SK-N-SH treated with all-trans-retinoic acid at 6 μM for 48 hours (cell line): ENCODE data around the gene CFAP100.

ENCODE experiments used
- ARNTL ChIP-seq: fragments of 450-650 bp; formaldehyde crosslinking; IDR thresholded peaks from 2 replicates; pipeline ENCODE4 v1.5.0; 2020; ENCODE audit warnings: low read depth, mild to moderate bottlenecking, moderate library complexity, borderline replicate concordance
- CSDC2 ChIP-seq: fragments of 250-450 bp; sonication (Bioruptor Pico); IDR thresholded peaks from 2 replicates; pipeline ENCODE4 v1.5.0; 2020; ENCODE audit warnings: mild to moderate bottlenecking, moderate library complexity
- PPARA ChIP-seq: fragments of 250-450 bp; sonication (Bioruptor Pico); IDR thresholded peaks from 2 replicates; pipeline ENCODE4 v1.5.0; 2020; ENCODE audit warnings: mild to moderate bottlenecking, borderline replicate concordance
- RARB ChIP-seq: fragments of 250-450 bp; sonication (Bioruptor Pico); IDR thresholded peaks from 2 replicates; pipeline ENCODE4 v1.8.0; 2021; ENCODE audit warnings: mild to moderate bottlenecking, moderate library complexity
- TCF4 ChIP-seq: fragments of 250-450 bp; sonication (Bioruptor Pico); IDR thresholded peaks from 2 replicates; pipeline ENCODE4 v1.8.0; 2021; ENCODE audit warnings: mild to moderate bottlenecking, moderate library complexity, borderline replicate concordance
- TOX ChIP-seq: fragments of 250-450 bp; sonication (Bioruptor Pico); IDR thresholded peaks from 2 replicates; pipeline ENCODE4 v1.8.0; 2021; ENCODE audit warnings: mild to moderate bottlenecking, moderate library complexity, borderline replicate concordance
- ZFP3 ChIP-seq: fragments of 250-450 bp; sonication (Bioruptor Pico); IDR thresholded peaks from 2 replicates; pipeline ENCODE4 v1.5.0; 2020; ENCODE audit warnings: mild to moderate bottlenecking, moderate library complexity
- ZFP30 ChIP-seq: fragments of 450-650 bp; formaldehyde crosslinking; IDR thresholded peaks from 2 replicates; pipeline ENCODE4 v1.5.0; 2022; ENCODE audit warnings: mild to moderate bottlenecking, moderate library complexity
- ZNF70 ChIP-seq: fragments of 450-650 bp; formaldehyde crosslinking; IDR thresholded peaks from 2 replicates; pipeline ENCODE4 v1.5.0; 2020; ENCODE audit warnings: mild to moderate bottlenecking, moderate library complexity
- TF ChIP-seq, protein P1 (sequence below): fragments of 250-450 bp; sonication (Bioruptor Pico); IDR thresholded peaks from 2 replicates; pipeline ENCODE4 v1.5.1; 2020; ENCODE audit warnings: low read depth, mild to moderate bottlenecking, moderate library complexity
- TF ChIP-seq, protein P2 (sequence below): fragments of 250-450 bp; sonication (Bioruptor Pico); IDR thresholded peaks from 2 replicates; pipeline ENCODE4 v1.5.0; 2020; ENCODE audit warnings: mild to moderate bottlenecking, moderate library complexity
- TF ChIP-seq, protein P3 (sequence below): fragments of 250-450 bp; sonication (Bioruptor Pico); IDR thresholded peaks from 2 replicates; pipeline ENCODE4 v1.8.0; 2021; ENCODE audit warnings: low read depth, mild to moderate bottlenecking, moderate library complexity, borderline replicate concordance
- TF ChIP-seq, protein P4 (sequence below): fragments of 250-450 bp; sonication (Bioruptor Pico); IDR thresholded peaks from 2 replicates; pipeline ENCODE4 v1.8.0; 2020; ENCODE audit warnings: mild to moderate bottlenecking, moderate library complexity, borderline replicate concordance

DNA sequence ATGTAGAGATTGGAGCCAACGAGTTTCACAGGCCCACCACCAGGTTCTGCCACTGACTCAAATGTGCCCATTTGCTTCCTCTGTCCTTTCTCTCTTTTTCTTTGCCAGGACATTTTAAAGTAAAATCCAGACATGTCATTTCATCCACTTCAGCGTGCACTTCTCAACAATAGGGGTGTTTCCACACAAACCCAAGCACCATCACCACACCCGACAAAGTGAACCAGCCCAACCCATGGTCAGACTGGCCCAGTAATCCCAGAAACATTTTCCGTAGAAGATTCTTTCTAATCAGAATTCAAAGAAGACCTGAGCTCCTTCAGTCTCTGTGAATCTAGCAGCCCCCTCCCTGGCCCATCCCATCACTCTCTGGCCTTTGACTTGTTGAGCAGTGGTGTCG lies 13.4 kb downstream of the CFAP100 start:
- TF ChIP-seq, protein P1, sequence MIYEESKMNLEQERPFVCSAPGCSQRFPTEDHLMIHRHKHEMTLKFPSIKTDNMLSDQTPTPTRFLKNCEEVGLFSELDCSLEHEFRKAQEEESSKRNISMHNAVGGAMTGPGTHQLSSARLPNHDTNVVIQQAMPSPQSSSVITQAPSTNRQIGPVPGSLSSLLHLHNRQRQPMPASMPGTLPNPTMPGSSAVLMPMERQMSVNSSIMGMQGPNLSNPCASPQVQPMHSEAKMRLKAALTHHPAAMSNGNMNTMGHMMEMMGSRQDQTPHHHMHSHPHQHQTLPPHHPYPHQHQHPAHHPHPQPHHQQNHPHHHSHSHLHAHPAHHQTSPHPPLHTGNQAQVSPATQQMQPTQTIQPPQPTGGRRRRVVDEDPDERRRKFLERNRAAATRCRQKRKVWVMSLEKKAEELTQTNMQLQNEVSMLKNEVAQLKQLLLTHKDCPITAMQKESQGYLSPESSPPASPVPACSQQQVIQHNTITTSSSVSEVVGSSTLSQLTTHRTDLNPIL (CRISPR knock-in tag), result no peak
- TF ChIP-seq, protein P2, sequence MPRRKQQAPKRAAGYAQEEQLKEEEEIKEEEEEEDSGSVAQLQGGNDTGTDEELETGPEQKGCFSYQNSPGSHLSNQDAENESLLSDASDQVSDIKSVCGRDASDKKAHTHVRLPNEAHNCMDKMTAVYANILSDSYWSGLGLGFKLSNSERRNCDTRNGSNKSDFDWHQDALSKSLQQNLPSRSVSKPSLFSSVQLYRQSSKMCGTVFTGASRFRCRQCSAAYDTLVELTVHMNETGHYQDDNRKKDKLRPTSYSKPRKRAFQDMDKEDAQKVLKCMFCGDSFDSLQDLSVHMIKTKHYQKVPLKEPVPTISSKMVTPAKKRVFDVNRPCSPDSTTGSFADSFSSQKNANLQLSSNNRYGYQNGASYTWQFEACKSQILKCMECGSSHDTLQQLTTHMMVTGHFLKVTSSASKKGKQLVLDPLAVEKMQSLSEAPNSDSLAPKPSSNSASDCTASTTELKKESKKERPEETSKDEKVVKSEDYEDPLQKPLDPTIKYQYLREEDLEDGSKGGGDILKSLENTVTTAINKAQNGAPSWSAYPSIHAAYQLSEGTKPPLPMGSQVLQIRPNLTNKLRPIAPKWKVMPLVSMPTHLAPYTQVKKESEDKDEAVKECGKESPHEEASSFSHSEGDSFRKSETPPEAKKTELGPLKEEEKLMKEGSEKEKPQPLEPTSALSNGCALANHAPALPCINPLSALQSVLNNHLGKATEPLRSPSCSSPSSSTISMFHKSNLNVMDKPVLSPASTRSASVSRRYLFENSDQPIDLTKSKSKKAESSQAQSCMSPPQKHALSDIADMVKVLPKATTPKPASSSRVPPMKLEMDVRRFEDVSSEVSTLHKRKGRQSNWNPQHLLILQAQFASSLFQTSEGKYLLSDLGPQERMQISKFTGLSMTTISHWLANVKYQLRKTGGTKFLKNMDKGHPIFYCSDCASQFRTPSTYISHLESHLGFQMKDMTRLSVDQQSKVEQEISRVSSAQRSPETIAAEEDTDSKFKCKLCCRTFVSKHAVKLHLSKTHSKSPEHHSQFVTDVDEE (CRISPR knock-in tag), result no peak
- no peak for TF ChIP-seq TCF4 (CRISPR knock-in tag)
- TF ChIP-seq ZNF70 (CRISPR knock-in tag), result no peak
- no peak for TF ChIP-seq RARB (CRISPR knock-in tag)
- no peak for TF ChIP-seq ZFP3
- TF ChIP-seq ARNTL, result no peak
- no peak for TF ChIP-seq TOX (CRISPR knock-in tag)
- TF ChIP-seq, protein P3, sequence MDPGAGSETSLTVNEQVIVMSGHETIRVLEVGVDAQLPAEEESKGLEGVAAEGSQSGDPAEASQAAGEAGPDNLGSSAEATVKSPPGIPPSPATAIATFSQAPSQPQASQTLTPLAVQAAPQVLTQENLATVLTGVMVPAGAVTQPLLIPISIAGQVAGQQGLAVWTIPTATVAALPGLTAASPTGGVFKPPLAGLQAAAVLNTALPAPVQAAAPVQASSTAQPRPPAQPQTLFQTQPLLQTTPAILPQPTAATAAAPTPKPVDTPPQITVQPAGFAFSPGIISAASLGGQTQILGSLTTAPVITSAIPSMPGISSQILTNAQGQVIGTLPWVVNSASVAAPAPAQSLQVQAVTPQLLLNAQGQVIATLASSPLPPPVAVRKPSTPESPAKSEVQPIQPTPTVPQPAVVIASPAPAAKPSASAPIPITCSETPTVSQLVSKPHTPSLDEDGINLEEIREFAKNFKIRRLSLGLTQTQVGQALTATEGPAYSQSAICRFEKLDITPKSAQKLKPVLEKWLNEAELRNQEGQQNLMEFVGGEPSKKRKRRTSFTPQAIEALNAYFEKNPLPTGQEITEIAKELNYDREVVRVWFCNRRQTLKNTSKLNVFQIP (CRISPR knock-in tag), result no peak
- no peak for TF ChIP-seq ZFP30 (CRISPR knock-in tag)
- no peak for TF ChIP-seq CSDC2 (CRISPR knock-in tag)
- TF ChIP-seq PPARA (CRISPR knock-in tag), result no peak
- TF ChIP-seq, protein P4, sequence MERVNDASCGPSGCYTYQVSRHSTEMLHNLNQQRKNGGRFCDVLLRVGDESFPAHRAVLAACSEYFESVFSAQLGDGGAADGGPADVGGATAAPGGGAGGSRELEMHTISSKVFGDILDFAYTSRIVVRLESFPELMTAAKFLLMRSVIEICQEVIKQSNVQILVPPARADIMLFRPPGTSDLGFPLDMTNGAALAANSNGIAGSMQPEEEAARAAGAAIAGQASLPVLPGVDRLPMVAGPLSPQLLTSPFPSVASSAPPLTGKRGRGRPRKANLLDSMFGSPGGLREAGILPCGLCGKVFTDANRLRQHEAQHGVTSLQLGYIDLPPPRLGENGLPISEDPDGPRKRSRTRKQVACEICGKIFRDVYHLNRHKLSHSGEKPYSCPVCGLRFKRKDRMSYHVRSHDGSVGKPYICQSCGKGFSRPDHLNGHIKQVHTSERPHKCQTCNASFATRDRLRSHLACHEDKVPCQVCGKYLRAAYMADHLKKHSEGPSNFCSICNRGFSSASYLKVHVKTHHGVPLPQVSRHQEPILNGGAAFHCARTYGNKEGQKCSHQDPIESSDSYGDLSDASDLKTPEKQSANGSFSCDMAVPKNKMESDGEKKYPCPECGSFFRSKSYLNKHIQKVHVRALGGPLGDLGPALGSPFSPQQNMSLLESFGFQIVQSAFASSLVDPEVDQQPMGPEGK (CRISPR knock-in tag), result no peak
